H7 (cell line): ENCODE data around the gene PTPRD. TPM values are rescaled to one million over a fixed set of nuclear protein-coding genes. Genes with fewer than 3 reads are reported as not detected.

Experiments used
- DNase-seq: peaks from one replicate; pipeline ENCODE4 v3.0.0; 2012
- H3K27me3 ChIP-seq: 2 replicates; pipeline ENCODE4 v1.6.0; 2011; ENCODE audit warnings: mild to moderate bottlenecking, low read length; ENCODE audit not compliant: control insufficient read depth, insufficient read depth
- H3K36me3 ChIP-seq: replicated peaks from 2 replicates; pipeline ENCODE4 v1.5.1; 2011; ENCODE audit warnings: low read length; ENCODE audit not compliant: control insufficient read depth, insufficient read depth
- H3K4me3 ChIP-seq: 2 replicates; pipeline ENCODE4 v1.5.1; 2011; ENCODE audit warnings: low read depth, mild to moderate bottlenecking, control low read depth, low read length, moderate library complexity; ENCODE audit not compliant: insufficient read depth
- total RNA-seq: library from RNA; depleted of rRNA; stranded (reverse); fragments of >200 nt; shearing (Covaris generic); gene quantifications from 2 replicates; pipeline ENCODE4 v1.2.3, GENCODE V29; 2014

Gene PTPRD
- total RNA-seq, 1 experiment from 2014 or later: 21.5 TPM

GRCh38 chr9:8553444-8553843, 2059.4 kb downstream of the PTPRD start:
- Histone ChIP-seq H3K36me3 (no peaks in the 10 kb centered on the region), H3K27me3 (no peaks in the 10 kb centered on the region)
- no peak for DNase-seq

GRCh38 chr9:8552732-8553131, 2060.1 kb downstream of the PTPRD start:
- H3K36me3 ChIP-seq: no peaks in the 10 kb centered on the region

More at GRCh38 chr9:8553444-8553843, 2059.4 kb downstream of the PTPRD start:
- H3K4me3 ChIP-seq: no peak overlapping the region

GRCh38 chr9:8549214-8549613, 2063.6 kb downstream of the PTPRD start:
- no peak for DNase-seq
- no peak overlapping the region for H3K4me3 ChIP-seq
- H3K36me3 ChIP-seq: no peaks in the 10 kb centered on the region
- no peaks in the 10 kb centered on the region for H3K27me3 ChIP-seq

More at GRCh38 chr9:8552732-8553131, 2060.1 kb downstream of the PTPRD start:
- Histone ChIP-seq H3K4me3 (no peak overlapping the region), H3K27me3 (no peaks in the 10 kb centered on the region)
- DNase-seq: no peak

DNA sequence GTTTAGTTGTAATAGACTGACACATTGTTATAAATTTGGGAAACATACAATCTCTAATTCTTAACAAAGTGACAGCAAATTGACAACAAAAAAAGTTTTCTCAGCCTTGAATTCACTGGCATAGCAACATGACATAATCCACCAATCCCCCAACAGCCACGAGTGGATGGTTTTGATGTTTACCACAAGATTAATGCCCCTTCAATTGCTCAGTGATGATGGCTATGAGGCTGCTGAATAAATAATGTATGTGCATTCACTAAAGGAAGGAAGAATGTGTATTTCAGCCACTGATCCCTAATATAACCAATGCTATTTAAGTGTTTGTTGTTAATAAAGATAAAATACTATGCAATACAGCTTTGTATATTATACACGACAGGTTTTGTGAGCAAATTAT, 2069.6 kb downstream of the PTPRD start:
- H3K4me3 ChIP-seq: no peak overlapping the region
- DNase-seq: no peak
- no peaks in the 10 kb centered on the region for H3K36me3 ChIP-seq
- H3K27me3 ChIP-seq: no peaks in the 10 kb centered on the region

DNA sequence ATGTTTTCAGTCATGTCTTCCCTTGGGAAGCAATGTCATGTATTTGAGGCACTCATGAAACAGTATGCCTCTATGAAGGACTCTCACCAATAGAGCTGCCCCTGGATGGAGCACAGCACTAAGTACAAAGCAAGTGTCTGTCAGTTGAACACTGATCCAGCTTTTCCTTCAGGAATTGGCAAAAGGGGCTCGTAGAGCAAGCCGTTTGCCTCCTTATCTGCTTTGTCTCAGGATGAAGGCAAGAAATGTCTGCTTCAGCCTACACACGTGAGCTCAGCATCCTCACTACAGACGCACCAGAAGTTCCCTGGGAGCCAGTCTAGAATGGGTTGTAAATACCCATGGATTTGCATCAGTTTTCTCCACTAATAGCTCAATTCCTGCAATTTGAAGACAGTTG, 2070.3 kb downstream of the PTPRD start:
- no peak for DNase-seq
- H3K27me3 ChIP-seq: no peaks in the 10 kb centered on the region
- H3K36me3 ChIP-seq: no peaks in the 10 kb centered on the region
- no peak overlapping the region for H3K4me3 ChIP-seq

- Histone ChIP-seq H3K4me3 (no peak overlapping the region), H3K27me3 (no peaks in the 10 kb centered on the region), H3K36me3 (no peaks in the 10 kb centered on the region)
- no peak for DNase-seq
These were observed 2073.1 kb downstream of the PTPRD start for GRCh38 chr9:8539681-8540197.

DNA sequence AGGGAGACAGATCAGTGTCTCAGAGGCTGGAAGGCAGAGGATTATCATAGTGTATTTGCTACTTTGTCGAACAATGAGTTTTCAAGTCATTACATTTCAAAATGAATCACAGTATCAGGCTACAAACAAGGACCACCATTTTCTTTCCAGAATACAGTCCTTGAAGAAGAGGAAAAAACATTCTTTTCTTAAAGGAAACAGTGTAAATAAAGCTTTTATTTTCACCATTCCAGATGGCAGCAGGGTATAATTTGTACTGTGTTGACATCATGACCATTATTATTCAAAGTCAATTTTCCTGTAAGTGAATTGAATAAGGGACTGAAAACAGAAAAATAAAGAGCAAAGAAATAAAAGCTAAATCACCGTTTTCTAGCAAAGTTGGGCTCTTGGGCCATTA, 2076.0 kb downstream of the PTPRD start:
- H3K27me3 ChIP-seq: no peaks in the 10 kb centered on the region
- no peak for DNase-seq
- H3K36me3 ChIP-seq: no peaks in the 10 kb centered on the region
- no peak overlapping the region for H3K4me3 ChIP-seq

DNA sequence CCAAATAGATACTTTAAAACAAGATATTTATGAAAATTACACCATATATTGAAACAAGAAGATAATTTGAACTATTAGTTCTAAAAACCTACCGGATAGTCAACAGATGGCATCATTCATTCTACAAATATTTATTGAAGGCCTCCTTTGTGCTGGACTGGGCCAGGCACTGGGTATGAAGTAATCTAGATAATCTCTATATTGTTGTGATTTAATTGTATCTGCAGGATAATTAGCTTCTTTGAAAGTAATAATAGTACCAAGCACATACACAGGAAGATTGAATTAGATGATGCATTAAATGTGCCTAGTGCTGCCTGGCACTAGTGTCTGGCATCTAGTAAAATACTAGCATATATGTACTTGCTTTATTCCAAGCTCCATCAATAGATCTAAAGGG, 2078.0 kb downstream of the PTPRD start:
- no peaks in the 10 kb centered on the region for H3K36me3 ChIP-seq
- DNase-seq: no peak
- H3K4me3 ChIP-seq: no peak overlapping the region
- no peaks in the 10 kb centered on the region for H3K27me3 ChIP-seq

- no peaks in the 10 kb centered on the region for H3K36me3 ChIP-seq
- H3K4me3 ChIP-seq: no peak overlapping the region
- no peaks in the 10 kb centered on the region for H3K27me3 ChIP-seq
- DNase-seq: no peak
These were observed 2079.1 kb downstream of the PTPRD start for GRCh38 chr9:8533681-8534080.

DNA sequence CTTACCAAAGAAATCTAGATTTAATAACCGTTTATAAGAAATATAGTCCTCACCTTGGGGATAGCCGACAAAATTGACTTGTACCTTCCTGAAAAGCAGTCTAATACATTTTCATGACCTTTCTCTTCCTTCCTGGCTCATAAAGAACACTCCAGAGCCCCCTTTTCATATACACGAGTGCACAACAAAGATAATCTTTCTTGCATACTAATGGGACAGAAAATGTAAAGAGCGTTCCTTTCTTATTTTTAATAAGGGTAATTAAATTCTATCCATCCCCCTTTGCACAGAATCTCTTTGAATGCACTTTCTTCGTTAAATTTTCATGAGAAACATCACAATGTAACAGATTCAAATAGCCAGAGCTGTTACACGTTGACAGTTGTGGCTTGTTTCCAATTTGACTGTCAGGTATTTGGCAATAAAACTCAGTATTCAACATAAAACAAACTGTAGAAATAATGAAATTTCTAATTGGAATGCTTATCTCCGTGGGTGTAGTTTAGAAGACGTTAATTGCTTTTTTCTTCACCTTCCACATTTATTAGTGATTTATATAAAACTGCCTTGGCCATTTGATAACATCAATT, 2080.9 kb downstream of the PTPRD start:
- Histone ChIP-seq H3K4me3 (no peak overlapping the region), H3K36me3 (no peaks in the 10 kb centered on the region), H3K27me3 (no peaks in the 10 kb centered on the region)
- no peak for DNase-seq

DNA sequence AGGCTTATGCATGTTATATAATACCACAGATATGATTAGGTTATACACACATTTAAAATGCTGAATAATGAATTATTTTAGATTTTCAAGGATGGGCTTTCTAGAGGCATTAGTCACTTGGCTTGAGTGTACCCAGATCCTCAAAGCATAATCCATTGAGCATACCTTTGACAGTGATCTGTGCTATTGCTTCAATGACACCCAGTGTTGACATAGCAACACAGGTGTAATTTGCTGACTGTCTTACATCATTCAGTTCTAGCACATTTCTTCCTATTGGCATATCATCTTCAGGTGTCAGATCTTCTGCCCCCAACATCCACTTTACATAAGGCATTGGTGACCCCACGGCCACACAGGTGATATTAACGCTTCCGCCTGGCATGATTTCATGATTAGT, 2091.7 kb downstream of the PTPRD start:
- H3K36me3 ChIP-seq: no peaks in the 10 kb centered on the region
- no peak for DNase-seq
- H3K27me3 ChIP-seq: no peaks in the 10 kb centered on the region
- H3K4me3 ChIP-seq: no peak overlapping the region

- no peak for DNase-seq
- no peaks in the 10 kb centered on the region for H3K36me3 ChIP-seq
- no peaks in the 10 kb centered on the region for H3K27me3 ChIP-seq
- H3K4me3 ChIP-seq: no peak overlapping the region
These were observed 2097.1 kb downstream of the PTPRD start for GRCh38 chr9:8515748-8516147.

DNA sequence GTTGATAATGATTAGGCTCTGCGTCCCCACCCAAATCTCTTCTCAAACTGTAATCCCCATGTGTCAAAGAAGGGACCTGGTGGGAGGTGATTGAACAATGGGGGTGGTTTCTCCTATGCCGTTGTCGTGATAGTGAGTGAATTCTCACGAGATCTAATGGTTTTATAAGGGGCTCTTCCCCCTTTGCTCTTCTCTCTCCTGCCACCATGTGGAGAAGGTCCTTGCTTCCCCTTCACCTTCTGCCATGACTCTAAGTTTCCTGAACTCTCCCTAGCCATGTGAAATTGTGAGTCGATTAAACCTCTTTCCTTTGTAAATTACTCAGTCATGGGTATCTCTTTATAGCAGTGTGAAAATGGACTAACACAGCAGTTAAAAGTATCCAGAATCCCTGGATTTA, 2098.0 kb downstream of the PTPRD start:
- no peak overlapping the region for H3K4me3 ChIP-seq
- H3K27me3 ChIP-seq: no peaks in the 10 kb centered on the region
- DNase-seq: no peak
- H3K36me3 ChIP-seq: no peaks in the 10 kb centered on the region

DNA sequence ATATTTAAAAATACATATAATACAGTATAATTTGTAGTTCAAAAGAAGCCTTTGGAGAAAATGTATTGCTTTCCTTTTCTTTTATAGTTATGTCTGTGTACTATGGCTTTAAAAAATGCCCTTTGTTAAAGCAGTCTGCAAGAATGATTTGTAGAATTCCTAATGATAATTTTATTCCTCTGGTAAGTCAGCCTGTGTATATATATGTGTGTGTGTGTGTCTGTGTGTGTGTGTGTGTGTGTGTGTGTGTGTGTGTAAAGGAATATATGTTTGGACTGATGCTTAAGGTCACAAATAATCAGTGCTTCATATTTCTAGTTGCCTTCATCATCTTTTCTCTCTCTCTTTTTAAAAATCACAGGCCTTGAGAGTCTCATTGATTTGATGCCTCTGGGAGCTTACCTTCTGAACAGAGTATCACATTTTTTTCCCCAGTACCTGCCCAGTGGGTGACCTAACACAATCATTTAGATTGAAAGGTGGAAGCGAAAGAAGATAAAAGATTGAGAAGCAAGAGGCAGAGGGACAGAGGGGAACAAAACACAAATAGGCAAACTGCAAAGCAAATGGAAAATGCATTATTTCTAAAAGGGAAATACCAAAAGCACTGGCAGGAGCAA, 2104.0 kb downstream of the PTPRD start:
- DNase-seq: no peak
- Histone ChIP-seq H3K4me3 (no peak overlapping the region), H3K27me3 (no peaks in the 10 kb centered on the region), H3K36me3 (no peaks in the 10 kb centered on the region)

- no peak for DNase-seq
- Histone ChIP-seq H3K27me3 (no peaks in the 10 kb centered on the region), H3K36me3 (no peaks in the 10 kb centered on the region), H3K4me3 (no peak overlapping the region)
These were observed 2118.2 kb downstream of the PTPRD start for GRCh38 chr9:8494571-8494970.
